CMK (cell line): Measurements from ENCODE around the gene GRIN1.

Source experiments
- DNase-seq: peaks from one replicate; pipeline ENCODE4 v3.0.0-alpha.2; 2010; ENCODE audit warnings: low read depth

The GRIN1 gene

GRCh38 chr9:137138722-137139467, at the start of gene GRIN1:
TSS of gene GRIN1 (plus strand) at chr9:137139154. CDS start at chr9:137139487, 333 bp downstream.
- DNase-seq, result no peak

- DNase-seq, result no peak
Measured at GRCh38 chr9:137089232-137089947, 49.6 kb upstream of the GRIN1 start.

- DNase-seq, result no peak
Measured at GRCh38 chr9:137095664-137096517, 43.1 kb upstream of the GRIN1 start.

DNA sequence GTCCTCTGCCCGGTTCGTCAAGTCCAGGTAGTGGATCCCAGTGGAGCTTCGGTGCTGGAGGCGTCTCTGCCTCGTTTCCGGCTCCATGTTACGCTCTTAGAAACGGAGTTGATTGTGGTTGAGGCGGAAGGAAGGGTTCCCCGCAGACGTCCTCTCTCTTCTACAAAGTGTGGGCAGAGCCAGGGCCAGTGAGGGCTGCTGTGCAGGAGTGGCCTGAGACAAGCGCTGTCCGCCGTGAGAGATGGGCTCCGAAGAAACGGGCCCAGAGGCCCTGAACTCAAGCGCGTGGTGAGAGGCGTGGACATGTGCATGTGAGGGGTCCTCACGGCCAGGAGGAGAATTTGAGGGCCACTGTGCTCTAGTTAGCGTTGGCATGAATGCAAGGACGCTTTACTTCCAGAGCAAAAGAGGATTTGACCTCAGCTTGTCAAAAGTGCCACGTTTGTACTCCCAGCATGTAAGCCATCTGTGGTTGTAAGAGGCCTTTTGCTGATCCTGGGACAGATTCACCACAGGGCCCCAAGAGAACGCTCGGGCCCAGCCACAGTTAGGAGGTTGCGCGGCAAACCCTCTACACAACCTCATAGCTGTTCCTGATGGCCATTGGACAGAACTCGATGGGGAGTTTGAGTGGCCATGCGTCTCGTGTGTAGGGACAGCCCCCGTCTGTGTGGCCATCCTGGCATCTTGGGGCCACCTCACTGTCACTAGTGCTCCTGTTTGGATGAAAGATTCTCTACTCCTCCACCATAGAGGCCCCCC, 42.0 kb upstream of the GRIN1 start:
- no peak for DNase-seq

GRCh38 chr9:137097761-137098462, 41.0 kb upstream of the GRIN1 start:
- DNase-seq, result no peak

- DNase-seq, result no peak
Measured at GRCh38 chr9:137099231-137099630, 39.7 kb upstream of the GRIN1 start.

DNA sequence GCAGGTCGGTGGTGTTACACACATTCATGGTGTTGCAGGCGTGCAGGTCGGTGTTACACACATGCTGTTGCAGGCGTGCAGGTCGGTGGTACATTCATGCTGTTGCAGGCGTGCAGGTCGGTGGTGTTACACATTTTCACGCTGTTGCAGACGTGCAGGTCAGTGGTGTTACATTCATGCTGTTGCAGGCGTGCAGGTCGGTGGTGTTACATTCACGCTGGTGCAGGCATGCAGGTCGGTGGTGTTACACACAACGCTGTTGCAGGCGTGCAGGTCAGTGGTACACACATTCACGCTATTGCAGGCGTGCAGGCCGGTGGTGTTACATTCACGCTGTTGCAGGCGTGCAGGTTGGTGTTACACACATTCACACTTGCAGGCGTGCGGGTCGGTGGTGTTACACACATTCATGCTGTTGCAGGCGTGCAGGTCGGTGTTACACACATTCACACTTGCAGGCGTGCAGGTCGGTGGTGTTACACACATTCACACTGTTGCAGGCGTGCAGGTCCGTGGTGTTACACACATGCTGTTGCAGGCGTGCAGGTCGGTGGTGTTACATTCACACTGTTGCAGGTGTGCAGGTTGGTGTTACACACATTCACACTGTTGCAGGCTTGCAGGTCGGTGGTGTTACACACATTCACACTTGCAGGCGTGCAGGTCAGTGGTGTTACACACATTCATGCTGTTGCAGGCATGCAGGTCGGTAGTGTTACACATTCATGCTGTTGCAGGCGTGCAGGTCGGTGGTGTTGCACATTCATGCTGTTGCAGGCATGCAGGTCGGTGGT, 35.6 kb upstream of the GRIN1 start:
- DNase-seq, result no peak

DNA sequence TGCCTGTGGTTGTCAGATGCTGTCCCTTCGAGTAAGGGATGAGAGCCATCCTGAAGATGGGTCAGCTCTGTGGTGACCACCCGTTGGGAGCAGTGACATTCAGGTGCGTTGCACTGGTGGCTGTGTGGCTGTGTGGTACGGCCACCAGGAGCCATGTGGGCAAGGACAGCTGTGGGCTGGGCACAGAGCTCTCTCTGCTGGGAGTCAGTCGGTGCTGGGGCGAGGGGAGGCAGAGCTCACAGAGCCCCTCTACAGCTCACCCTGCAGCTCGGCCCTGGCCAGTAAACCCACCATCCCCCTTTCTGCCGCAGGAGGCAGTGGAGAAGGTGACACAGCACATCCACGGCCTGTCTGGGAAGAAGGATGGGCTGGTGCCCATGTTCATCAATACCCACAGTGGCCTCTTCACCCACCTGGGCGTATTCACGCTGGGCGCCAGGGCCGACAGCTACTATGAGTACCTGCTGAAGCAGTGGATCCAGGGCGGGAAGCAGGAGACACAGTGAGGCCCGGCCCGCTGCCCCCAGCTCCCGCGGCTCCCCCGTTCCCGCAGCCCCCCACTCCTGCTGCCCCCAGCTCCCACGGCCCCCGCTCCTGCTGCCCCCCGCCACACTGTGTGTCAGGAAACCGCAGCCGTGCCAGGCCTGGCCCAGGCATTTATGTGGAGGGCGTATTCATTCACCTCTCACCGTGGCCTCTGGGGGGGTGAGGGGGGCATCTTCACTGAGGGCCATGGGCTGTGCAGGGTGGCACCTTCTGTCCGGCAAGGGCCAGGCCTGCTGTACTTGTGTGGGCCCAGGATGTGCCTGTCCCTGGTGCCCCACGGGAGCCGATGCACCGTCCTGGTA, 32.9 kb upstream of the GRIN1 start:
- DNase-seq, result no peak

- no peak for DNase-seq
Measured at GRCh38 chr9:137106662-137107250, 32.2 kb upstream of the GRIN1 start.

DNA sequence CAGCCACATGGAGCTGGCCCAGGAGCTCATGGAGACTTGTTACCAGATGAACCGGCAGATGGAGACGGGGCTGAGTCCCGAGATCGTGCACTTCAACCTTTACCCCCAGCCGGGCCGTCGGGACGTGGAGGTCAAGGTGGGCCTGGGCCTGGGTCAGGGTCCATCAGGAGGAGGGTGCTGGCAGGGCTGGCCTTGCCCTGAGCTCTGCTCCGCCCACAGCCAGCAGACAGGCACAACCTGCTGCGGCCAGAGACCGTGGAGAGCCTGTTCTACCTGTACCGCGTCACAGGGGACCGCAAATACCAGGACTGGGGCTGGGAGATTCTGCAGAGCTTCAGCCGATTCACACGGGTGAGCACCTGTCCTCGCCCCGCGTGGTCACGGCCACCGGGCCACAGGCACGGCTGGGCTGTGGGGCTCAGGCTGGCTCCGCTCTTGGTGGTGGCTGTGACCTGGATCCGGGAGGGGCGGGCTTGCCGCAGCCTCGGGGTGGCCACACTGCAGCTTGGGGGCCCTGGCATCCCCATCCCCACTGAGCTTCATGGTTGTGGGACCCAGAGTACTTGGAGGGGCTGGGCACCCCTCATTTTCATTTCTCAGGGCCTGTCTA, 31.5 kb upstream of the GRIN1 start:
- no peak for DNase-seq

- no peak for DNase-seq
Measured at GRCh38 chr9:137107982-137108381, 31.0 kb upstream of the GRIN1 start.

GRCh38 chr9:137108608-137109249, 30.2 kb upstream of the GRIN1 start:
- DNase-seq, result no peak

GRCh38 chr9:137109250-137110146, 29.5 kb upstream of the GRIN1 start:
- DNase-seq, result no peak

- no peak for DNase-seq
Measured at GRCh38 chr9:137110147-137110910, 28.6 kb upstream of the GRIN1 start.

- no peak for DNase-seq
Measured at GRCh38 chr9:137110911-137111787, 27.8 kb upstream of the GRIN1 start.
